ENCODE data around the gene C1orf116. TPM values are rescaled to one million over a fixed set of nuclear protein-coding genes. Genes with fewer than 3 reads are reported as not detected.

The C1orf116 gene
- total and polyA plus RNA-seq, 4 donors, result 0.27 to 0.79 (median 0.46) TPM

- no peaks in the 10 kb centered on the region for H3K4me1 ChIP-seq (ENCODE audit: control insufficient read depth in 4 of 4, insufficient read depth in 4 of 4, low read length in 3 of 4)
- DNase-seq (ENCODE audit: low spot score), result no peak
- no peaks in the 10 kb centered on the region for H3K36me3 ChIP-seq (ENCODE audit: control insufficient read depth in 4 of 4, insufficient read depth in 3 of 4, low read depth in 1 of 4, low read length in 3 of 4)
- no peaks in the 10 kb centered on the region for H3K9me3 ChIP-seq (ENCODE audit: control insufficient read depth in 4 of 4, low read length in 3 of 4)
- H3K27ac ChIP-seq (ENCODE audit: low read depth in 1 of 2, low read length in 2 of 2), result no peak overlapping the region
- 89% methylated on average over 3 of the region's 3 CpGs for WGBS
- H3K27me3 ChIP-seq (ENCODE audit: control insufficient read depth in 4 of 4, insufficient read depth in 4 of 4, low read length in 3 of 4), result no peaks in the 10 kb centered on the region
- no peak for TF ChIP-seq RXRA (IDR thresholded peaks at IDR 0.05)
- TF ChIP-seq RAD21 (IDR thresholded peaks at IDR 0.05), result no peak
- no peak for TF ChIP-seq JUND (IDR thresholded peaks at IDR 0.05)
- TF ChIP-seq, protein P1, sequence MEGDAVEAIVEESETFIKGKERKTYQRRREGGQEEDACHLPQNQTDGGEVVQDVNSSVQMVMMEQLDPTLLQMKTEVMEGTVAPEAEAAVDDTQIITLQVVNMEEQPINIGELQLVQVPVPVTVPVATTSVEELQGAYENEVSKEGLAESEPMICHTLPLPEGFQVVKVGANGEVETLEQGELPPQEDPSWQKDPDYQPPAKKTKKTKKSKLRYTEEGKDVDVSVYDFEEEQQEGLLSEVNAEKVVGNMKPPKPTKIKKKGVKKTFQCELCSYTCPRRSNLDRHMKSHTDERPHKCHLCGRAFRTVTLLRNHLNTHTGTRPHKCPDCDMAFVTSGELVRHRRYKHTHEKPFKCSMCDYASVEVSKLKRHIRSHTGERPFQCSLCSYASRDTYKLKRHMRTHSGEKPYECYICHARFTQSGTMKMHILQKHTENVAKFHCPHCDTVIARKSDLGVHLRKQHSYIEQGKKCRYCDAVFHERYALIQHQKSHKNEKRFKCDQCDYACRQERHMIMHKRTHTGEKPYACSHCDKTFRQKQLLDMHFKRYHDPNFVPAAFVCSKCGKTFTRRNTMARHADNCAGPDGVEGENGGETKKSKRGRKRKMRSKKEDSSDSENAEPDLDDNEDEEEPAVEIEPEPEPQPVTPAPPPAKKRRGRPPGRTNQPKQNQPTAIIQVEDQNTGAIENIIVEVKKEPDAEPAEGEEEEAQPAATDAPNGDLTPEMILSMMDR (IDR thresholded peaks at IDR 0.05; ENCODE audit: low read depth, low read length, missing input control), result no peak
- TF ChIP-seq SP1 (IDR thresholded peaks at IDR 0.05), result no peak
- no peak for TF ChIP-seq EGR1 (IDR thresholded peaks at IDR 0.05; ENCODE audit: low read depth in 2 of 2)
- TF ChIP-seq, protein P2, sequence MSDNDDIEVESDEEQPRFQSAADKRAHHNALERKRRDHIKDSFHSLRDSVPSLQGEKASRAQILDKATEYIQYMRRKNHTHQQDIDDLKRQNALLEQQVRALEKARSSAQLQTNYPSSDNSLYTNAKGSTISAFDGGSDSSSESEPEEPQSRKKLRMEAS (IDR thresholded peaks at IDR 0.05), result no peak
- TF ChIP-seq YY1 (IDR thresholded peaks at IDR 0.05), result no peak
- TF ChIP-seq FOXA1 (IDR thresholded peaks at IDR 0.05), result no peak
- no peak for TF ChIP-seq NR2F2 (IDR thresholded peaks at IDR 0.05)
- no peak overlapping the region for H3K4me3 ChIP-seq (ENCODE audit: low read depth in 1 of 3, low read length in 3 of 3)
- no peak overlapping the region for H3K9ac ChIP-seq (ENCODE audit: low read depth in 1 of 2, low read length in 2 of 2)
Observed at GRCh38 chr1:207014728-207015127, 17.8 kb downstream of the C1orf116 start.

DNA sequence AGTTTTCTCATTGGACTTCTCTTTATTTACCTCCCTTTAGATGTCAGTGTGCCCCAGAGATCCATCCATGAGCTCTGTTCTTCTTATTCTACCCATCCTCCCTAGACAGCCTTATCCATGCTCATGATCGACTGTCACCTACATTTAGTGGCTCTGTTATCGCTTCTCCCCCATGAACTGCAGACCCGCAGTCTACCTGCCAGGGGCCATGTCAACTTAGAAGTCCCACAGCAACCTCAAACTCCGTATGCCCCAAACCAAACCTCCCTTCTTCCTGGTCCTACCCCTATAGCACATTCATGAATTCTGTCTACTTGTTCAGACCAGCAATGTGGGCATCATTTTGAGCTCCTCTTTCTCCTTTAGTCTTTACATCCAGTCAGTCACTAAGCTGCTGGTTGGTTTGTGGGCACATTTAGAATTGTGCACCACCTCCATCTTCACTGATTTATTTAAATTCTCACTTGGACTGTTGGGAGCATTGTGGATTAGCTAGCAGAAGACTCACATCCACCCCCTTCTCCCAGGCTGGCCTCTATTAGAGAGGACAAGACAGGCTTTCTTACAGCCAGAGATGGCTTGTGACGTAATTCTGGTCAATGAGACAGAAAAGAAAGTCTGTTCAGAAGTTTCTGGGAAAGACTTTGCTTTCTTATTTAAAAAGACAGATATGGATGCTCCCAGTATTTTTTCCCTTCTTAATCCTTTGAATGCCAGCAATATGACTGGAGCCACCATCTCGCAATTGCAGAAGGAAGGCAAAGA, 19.1 kb downstream of the C1orf116 start:
- Histone ChIP-seq H3K27ac (ENCODE audit: low read depth in 1 of 2, low read length in 2 of 2) (no peak overlapping the region), H3K4me1 (ENCODE audit: control insufficient read depth in 4 of 4, insufficient read depth in 4 of 4, low read length in 3 of 4) (no peaks in the 10 kb centered on the region), H3K9me3 (ENCODE audit: control insufficient read depth in 4 of 4, low read length in 3 of 4) (no peaks in the 10 kb centered on the region), H3K9ac (ENCODE audit: low read depth in 1 of 2, low read length in 2 of 2) (no peak overlapping the region), H3K4me3 (ENCODE audit: low read depth in 1 of 3, low read length in 3 of 3) (no peak overlapping the region), H3K27me3 (ENCODE audit: control insufficient read depth in 4 of 4, insufficient read depth in 4 of 4, low read length in 3 of 4) (no peaks in the 10 kb centered on the region), H3K36me3 (ENCODE audit: control insufficient read depth in 4 of 4, insufficient read depth in 3 of 4, low read depth in 1 of 4, low read length in 3 of 4) (no peaks in the 10 kb centered on the region)
- 95% methylated on average over 6 of the region's 6 CpGs for WGBS
- TF ChIP-seq ATF3 (IDR thresholded peaks at IDR 0.05), result no peak
- no peak for TF ChIP-seq NR2F2 (IDR thresholded peaks at IDR 0.05)
- no peak for TF ChIP-seq HNF4G (IDR thresholded peaks at IDR 0.05)
- no peak for TF ChIP-seq TAF1 (conservative IDR thresholded peaks at IDR 0.05)
- TF ChIP-seq GABPA (IDR thresholded peaks at IDR 0.05 in 1 of 2, conservative IDR thresholded peaks at IDR 0.05 in 1 of 2), result no peak
- TF ChIP-seq FOXA2 (IDR thresholded peaks at IDR 0.05), result no peak
- TF ChIP-seq, protein P1 (IDR thresholded peaks at IDR 0.05; ENCODE audit: low read depth, low read length, missing input control), result no peak
- no peak for TF ChIP-seq RXRA (IDR thresholded peaks at IDR 0.05)
- TF ChIP-seq FOXA1 (IDR thresholded peaks at IDR 0.05), result no peak
- TF ChIP-seq EGR1 (IDR thresholded peaks at IDR 0.05; ENCODE audit: low read depth in 2 of 2), result no peak
- no peak for TF ChIP-seq JUND (IDR thresholded peaks at IDR 0.05)
- TF ChIP-seq REST (IDR thresholded peaks at IDR 0.05), result no peak
- no peak for TF ChIP-seq RAD21 (IDR thresholded peaks at IDR 0.05)
- TF ChIP-seq, protein P2 (IDR thresholded peaks at IDR 0.05), result no peak
- no peak for DNase-seq (ENCODE audit: low spot score)
